ENCODE data around the gene ACSM6.

- TF ChIP-seq POLR2A (IDR thresholded peaks at IDR 0.05) (no peak), CTCF (IDR thresholded peaks at IDR 0.05) (no peak)
These were observed 73.2 kb downstream of the ACSM6 start for GRCh38 chr10:95267251-95267650.

Measured in heart left ventricle (tissue), 13 donors.